ENCODE measurements around the gene ATXN1. TPM values are rescaled to one million over a fixed set of nuclear protein-coding genes. Genes with fewer than 3 reads are reported as not detected.

ATXN1 gene
- total and polyA plus RNA-seq, 2 of the 8 experiments (the other 6 are each of a cell fraction or from before 2014, with no cell fraction given): 1.6 to 4.0 TPM

GRCh38 chr6:16278048-16278724, 483.1 kb downstream of the ATXN1 start:
- Histone ChIP-seq H3K23ac (ENCODE audit: insufficient read length) (no peak overlapping the region), H4K91ac (replicated peaks; ENCODE audit: insufficient read length, low read length) (no peak overlapping the region), H3K18ac (ENCODE audit: extremely low read depth, low read length) (no peak overlapping the region), H3K9ac (replicated peaks in 1 of 4; ENCODE audit: extremely low read depth in 1 of 4, low read depth in 3 of 4, low read length in 3 of 4) (no peak overlapping the region), H2AK5ac (ENCODE audit: low read depth, low read length) (no peak overlapping the region; the same call in 1 of the 2 replicates), H2BK20ac (ENCODE audit: low read length) (no peak overlapping the region), H3K27ac (ENCODE audit: low read depth, low read length) (no peak overlapping the region), H3K4me2 (ENCODE audit: insufficient read depth in 1 of 2, low read depth in 2 of 2, low read length in 2 of 2) (no peak overlapping the region), H3K4ac (replicated peaks; ENCODE audit: insufficient read length, low read depth, low read length) (no peak overlapping the region), H4K20me1 (replicated peaks in 1 of 2; ENCODE audit: control insufficient read depth in 1 of 2, insufficient read depth in 2 of 2, low read length in 2 of 2) (no peaks in the 10 kb centered on the region), H4K5ac (ENCODE audit: insufficient read length, low read depth, low read length) (no peak overlapping the region), H3K4me3 (ENCODE audit: extremely low read depth in 1 of 4, insufficient read depth in 2 of 4, low read depth in 3 of 4, low read length in 4 of 4) (no peak overlapping the region), H3K4me1 (replicated peaks in 1 of 4; ENCODE audit: control insufficient read depth in 3 of 4, insufficient read depth in 4 of 4, low read length in 3 of 4) (no peaks in the 10 kb centered on the region; a peak in 2 of 7 replicates), H3K79me2 (ENCODE audit: control insufficient read depth in 1 of 2, insufficient read depth in 2 of 2, low read length in 2 of 2) (no peaks in the 10 kb centered on the region), H3K23me2 (ENCODE audit: low read depth, low read length) (no peaks in the 10 kb centered on the region; the same call in 1 of the 2 replicates), H2BK120ac (replicated peaks; ENCODE audit: low read depth, low read length) (no peak overlapping the region), H4K8ac (ENCODE audit: extremely low read depth, insufficient read depth, low read length) (0 out of 2 replicates have a peak overlapping the region, but pooled peaks have one; percentile 30), H3K36me3 (ENCODE audit: control insufficient read depth in 2 of 4, insufficient read depth in 4 of 4, low read length in 3 of 4) (no peaks in the 10 kb centered on the region; a peak in 1 of 8 replicates), H3K14ac (ENCODE audit: insufficient read length) (no peak overlapping the region), H2BK12ac (ENCODE audit: low read depth, low read length) (peak overlapping the region; percentile 85), H2BK15ac (ENCODE audit: low read length) (peak overlapping the region; percentile 72; the same call in 1 of the 2 replicates), H2AFZ (ENCODE audit: low read length) (no peak overlapping the region), H2BK5ac (ENCODE audit: low read depth, low read length) (peak overlapping the region; percentile 12; the same call in 1 of the 2 replicates), H3K9me3 (ENCODE audit: insufficient read depth in 2 of 2, low read depth in 1 of 2, low read length in 1 of 2) (no peaks in the 10 kb centered on the region), H3K79me1 (ENCODE audit: low read depth, low read length) (no peaks in the 10 kb centered on the region), H3K56ac (replicated peaks; ENCODE audit: insufficient read length, low read depth, low read length) (no peak overlapping the region), H3K27me3 (replicated peaks in 1 of 4; ENCODE audit: control insufficient read depth in 3 of 4, extremely low read depth in 1 of 4, insufficient read depth in 3 of 4, low read length in 3 of 4) (no peaks in the 10 kb centered on the region)
- 86% methylated on average over 10 of the region's 10 CpGs; no CpG with 5 or more reads in 1 of the 2 experiments for WGBS, 2 experiments (ENCODE audit: extremely low coverage in 1 of 2, insufficient coverage in 1 of 2, insufficient read length in 1 of 2, insufficient replicate concordance in 2 of 2, low coverage in 1 of 2, low lambda C conversion rate in 2 of 2, missing lambda C conversion rate in 1 of 2)
- ChIA-PET POLR2A (ENCODE audit: partially characterized antibody) (interaction anchor here (0.8 kb wide), 1 partner anchor 8 kb away, joined by 3 read pairs; no protein-coding TSS in a partner anchor), CTCF (ENCODE audit: partially characterized antibody) (interaction anchor here (0.5 to 6.1 kb wide), 23 partner anchors 8 to 1343 kb away, joined by 3 to 57 read pairs (median 5); partner anchors contain the start of gene GMPR)
- TF ChIP-seq CHD2 (IDR thresholded peaks at IDR 0.05; ENCODE audit: low read length) (no peak), GABPA (IDR thresholded peaks at IDR 0.05; ENCODE audit: borderline replicate concordance, insufficient read depth, low read length) (no peak), EP300 (IDR thresholded peaks at IDR 0.05; ENCODE audit: borderline replicate concordance in 1 of 2, low read depth in 2 of 2, low read length in 2 of 2) (no peak), MAFK (IDR thresholded peaks at IDR 0.05; ENCODE audit: low read depth, low read length) (no peak), PHF8 (conservative IDR thresholded peaks at IDR 0.05; ENCODE audit: low read depth, low read length) (no peak), POLR2A (IDR thresholded peaks at IDR 0.05; ENCODE audit: control extremely low read depth in 1 of 2, low read depth in 2 of 2, low read length in 2 of 2) (no peak), ASH2L (IDR thresholded peaks at IDR 0.05; ENCODE audit: low read length) (no peak), SP2 (IDR thresholded peaks at IDR 0.05; ENCODE audit: low read length) (no peak), EZH2 (IDR thresholded peaks at IDR 0.05; ENCODE audit: low read depth, low read length, severe bottlenecking) (no peak)
- DNase-seq (ENCODE audit: low read depth in 1 of 2, low spot score in 2 of 2) (no peak), FAIRE-seq (no peak)
